DND-41 (cell line): Measurements from ENCODE around the gene SDHA.
"Not testable (repeated sequence)": the region's sequence is repeated elsewhere in the genome, so short reads cannot be mapped to it uniquely, and the experiment has no call there.

ENCODE experiments used
- CTCF ChIP-seq: IDR thresholded peaks from 2 replicates; pipeline ENCODE4 v1.5.1; 2012; ENCODE audit warnings: borderline replicate concordance, low read length, moderate library complexity, mild to moderate bottlenecking; ENCODE audit not compliant: poor library complexity, severe bottlenecking; ENCODE audit errors: extremely low read depth
- EZH2 ChIP-seq: IDR thresholded peaks from 3 replicates; pipeline ENCODE4 v1.6.1; 2012; ENCODE audit warnings: borderline replicate concordance, low read depth, mild to moderate bottlenecking, moderate library complexity, low read length, inconsistent platforms; ENCODE audit not compliant: severe bottlenecking

- TF ChIP-seq CTCF, EZH2: not testable (repeated sequence)
Measured at GRCh38 chr5:256347-256746, 38.2 kb downstream of the SDHA start.
